Right renal pelvis (tissue), 4 donors: Measurements from ENCODE around the gene C2orf74. TPM values are rescaled to one million over a fixed set of nuclear protein-coding genes. Genes with fewer than 3 reads are reported as not detected.
"Not testable (repeated sequence)": the region's sequence is repeated elsewhere in the genome, so short reads cannot be mapped to it uniquely, and the experiment has no call there.

ENCODE experiments used
- DNase-seq, 4 donors: peaks; one replicate each; pipeline ENCODE4 v3.0.0-alpha.2; 2013; ENCODE audit warnings: low read depth in 4 of 4, low spot score in 3 of 4, missing footprints in 1 of 4
- polyA plus RNA-seq, 4 donors: library from polyadenylated mRNA; unstranded; fragments of 120-200 nt; gene quantifications; one replicate each; pipeline ENCODE4 v1.2.1, GENCODE V29; 2013; ENCODE audit not compliant: insufficient read length in 4 of 4

C2orf74 gene
- 10 to 100 TPM; 34.1 to 46.9 (median 43.3) TPM for polyA plus RNA-seq

- no peak for DNase-seq
These were observed at the start of gene C2orf74 for GRCh38 chr2:61161888-61162287. TSS of gene C2orf74 (plus strand) at chr2:61162188. CDS start at chr2:61162515, 327 bp downstream.

GRCh38 chr2:61114147-61114546 lies 47.8 kb upstream of the C2orf74 start:
- no peak for DNase-seq

- DNase-seq: no peak
These were observed 45.7 kb upstream of the C2orf74 start for GRCh38 chr2:61116302-61116701.

GRCh38 chr2:61117534-61117933 lies 44.5 kb upstream of the C2orf74 start:
- DNase-seq: no peak

GRCh38 chr2:61125123-61125710 lies 36.8 kb upstream of the C2orf74 start:
- no peak for DNase-seq

- no peak for DNase-seq
These were observed 36.2 kb upstream of the C2orf74 start for GRCh38 chr2:61125798-61126197.

GRCh38 chr2:61128122-61128521 lies 33.9 kb upstream of the C2orf74 start:
- not testable (repeated sequence) for DNase-seq

GRCh38 chr2:61134141-61134540 lies 27.8 kb upstream of the C2orf74 start:
- no peak for DNase-seq

- peak in 2 of 4 donors; percentile 5 to 8 for DNase-seq
These were observed 26.5 kb upstream of the C2orf74 start for GRCh38 chr2:61135510-61135909.

- DNase-seq: no peak
These were observed 23.1 kb upstream of the C2orf74 start for GRCh38 chr2:61138859-61139258.

- DNase-seq: no peak
These were observed 20.8 kb upstream of the C2orf74 start for GRCh38 chr2:61141151-61141550.

- peak; percentile 98 to 99 (median 98) for DNase-seq
These were observed 17.2 kb upstream of the C2orf74 start for GRCh38 chr2:61144697-61145268.

- no peak for DNase-seq
These were observed 16.0 kb upstream of the C2orf74 start for GRCh38 chr2:61145990-61146389.

- DNase-seq: not testable (repeated sequence)
These were observed 13.9 kb upstream of the C2orf74 start for GRCh38 chr2:61148091-61148490.

- DNase-seq: no peak
These were observed 12.9 kb upstream of the C2orf74 start for GRCh38 chr2:61149074-61149473.

GRCh38 chr2:61151436-61151835 lies 10.6 kb upstream of the C2orf74 start:
- DNase-seq: no peak

GRCh38 chr2:61157371-61158003 lies 4.5 kb upstream of the C2orf74 start:
- no peak for DNase-seq

- DNase-seq: no peak
These were observed 3.5 kb upstream of the C2orf74 start for GRCh38 chr2:61158356-61158955.

GRCh38 chr2:61162721-61163120 lies 733 bp downstream of the C2orf74 start:
- DNase-seq: no peak

GRCh38 chr2:61165082-61165481 lies 3.1 kb downstream of the C2orf74 start:
- not testable (repeated sequence) for DNase-seq

- no peak for DNase-seq
These were observed 4.0 kb downstream of the C2orf74 start for GRCh38 chr2:61165946-61166345.

GRCh38 chr2:61167579-61167978 lies 5.6 kb downstream of the C2orf74 start:
- DNase-seq: no peak
